GM23248 (cell line): ENCODE measurements around the gene PSMA5. TPM values are rescaled to one million over a fixed set of nuclear protein-coding genes. Genes with fewer than 3 reads are reported as not detected.

ENCODE experiments used
- DNase-seq: peaks from one replicate; pipeline ENCODE4 v3.0.0-alpha.2; 2015
- H2AFZ ChIP-seq: fragments of 200-600 bp; sonication (generic); 2 replicates; pipeline ENCODE4 v1.6.1; 2016; ENCODE audit warnings: antibody characterized with exemption
- H3F3A ChIP-seq: fragments of 200-600 bp; sonication (generic); 2 replicates; pipeline ENCODE4 v1.6.1; 2016; ENCODE audit warnings: mild to moderate bottlenecking, antibody characterized with exemption, mixed run types; ENCODE audit not compliant: insufficient read depth
- H3K27ac ChIP-seq: fragments of 200-600 bp; sonication (generic); 2 replicates; pipeline ENCODE4 v1.5.1; 2016; ENCODE audit warnings: mild to moderate bottlenecking
- H3K27me3 ChIP-seq: fragments of 200-600 bp; sonication (generic); replicated peaks from 2 replicates; pipeline ENCODE4 v1.6.1; 2016; ENCODE audit warnings: mild to moderate bottlenecking; ENCODE audit not compliant: insufficient read depth
- H3K36me3 ChIP-seq: fragments of 200-600 bp; sonication (generic); 2 replicates; pipeline ENCODE4 v1.6.1; 2016; ENCODE audit warnings: low read depth, mild to moderate bottlenecking
- H3K4me1 ChIP-seq: fragments of 200-600 bp; sonication (generic); 2 replicates; pipeline ENCODE4 v1.6.1; 2016; ENCODE audit warnings: mild to moderate bottlenecking; ENCODE audit not compliant: insufficient read depth
- H3K4me2 ChIP-seq: fragments of 200-600 bp; sonication (generic); one replicate; pipeline ENCODE4 v1.6.1; 2016; ENCODE audit warnings: mild to moderate bottlenecking; ENCODE audit not compliant: unreplicated experiment
- H3K4me3 ChIP-seq: fragments of 200-600 bp; sonication (generic); 2 replicates; pipeline ENCODE4 v1.5.1; 2016; ENCODE audit warnings: mild to moderate bottlenecking
- H3K79me2 ChIP-seq: fragments of 200-600 bp; sonication (generic); 2 replicates; pipeline ENCODE4 v1.6.1; 2016; ENCODE audit warnings: mild to moderate bottlenecking; ENCODE audit not compliant: insufficient read depth
- H3K9ac ChIP-seq: fragments of 200-600 bp; sonication (generic); 2 replicates; pipeline ENCODE4 v1.6.1; 2016; ENCODE audit warnings: mild to moderate bottlenecking
- H3K9me2 ChIP-seq: fragments of 200-600 bp; sonication (generic); 2 replicates; pipeline ENCODE4 v1.6.1; 2016; ENCODE audit warnings: mixed run types, mild to moderate bottlenecking, moderate library complexity; ENCODE audit not compliant: insufficient read depth
- H3K9me3 ChIP-seq: fragments of 200-600 bp; sonication (generic); one replicate; pipeline ENCODE4 v1.6.1; 2017; ENCODE audit warnings: low read depth
- H4K20me1 ChIP-seq: fragments of 200-600 bp; sonication (generic); 2 replicates; pipeline ENCODE4 v1.6.0; 2016; ENCODE audit not compliant: insufficient read depth
- EZH2 ChIP-seq: fragments of 200-600 bp; sonication (generic); IDR thresholded peaks from 2 replicates; pipeline ENCODE4 v1.6.1; 2018; ENCODE audit warnings: antibody characterized with exemption, mild to moderate bottlenecking; ENCODE audit not compliant: insufficient read depth, poor library complexity, severe bottlenecking
- EZH2phosphoT487 ChIP-seq: fragments of 200-600 bp; sonication (generic); IDR thresholded peaks from 2 replicates; pipeline ENCODE4 v1.6.1; 2018; ENCODE audit warnings: antibody characterized with exemption, moderate library complexity, mild to moderate bottlenecking, low read depth; ENCODE audit not compliant: insufficient read depth
- WGBS, 2 experiments: methylation state at CpG; one replicate each; pipeline ENCODE4 v1.1.6; 2015 to 2017; ENCODE audit warnings: low lambda C conversion rate in 2 of 2, low coverage in 1 of 2; ENCODE audit errors: missing lambda C conversion rate in 2 of 2; 5-methylcytosine and 5-hydroxymethylcytosine counted together
- in situ Hi-C: fragments of 300-500 bp; cut with MboI; formaldehyde crosslinking; loops from 2 replicates; pipeline ENCODE4 v1.15.0; 2020
- polyA plus RNA-seq: library from polyadenylated mRNA; unstranded; fragments of >200 nt; fragmentation: Nextera tagmentation; extraction: Ambion mirVana; gene quantifications from 2 replicates; pipeline ENCODE4 v1.2.1, GENCODE V29; 2016
- total RNA-seq: library from RNA; depleted of rRNA; stranded (reverse); fragments of >200 nt; shearing (Covaris generic); gene quantifications from 2 replicates; pipeline ENCODE4 v1.2.3, GENCODE V29; 2014

Gene PSMA5
- total and polyA plus RNA-seq, 2 experiments from 2014 or later: 53.7 to 94.5 TPM

DNA sequence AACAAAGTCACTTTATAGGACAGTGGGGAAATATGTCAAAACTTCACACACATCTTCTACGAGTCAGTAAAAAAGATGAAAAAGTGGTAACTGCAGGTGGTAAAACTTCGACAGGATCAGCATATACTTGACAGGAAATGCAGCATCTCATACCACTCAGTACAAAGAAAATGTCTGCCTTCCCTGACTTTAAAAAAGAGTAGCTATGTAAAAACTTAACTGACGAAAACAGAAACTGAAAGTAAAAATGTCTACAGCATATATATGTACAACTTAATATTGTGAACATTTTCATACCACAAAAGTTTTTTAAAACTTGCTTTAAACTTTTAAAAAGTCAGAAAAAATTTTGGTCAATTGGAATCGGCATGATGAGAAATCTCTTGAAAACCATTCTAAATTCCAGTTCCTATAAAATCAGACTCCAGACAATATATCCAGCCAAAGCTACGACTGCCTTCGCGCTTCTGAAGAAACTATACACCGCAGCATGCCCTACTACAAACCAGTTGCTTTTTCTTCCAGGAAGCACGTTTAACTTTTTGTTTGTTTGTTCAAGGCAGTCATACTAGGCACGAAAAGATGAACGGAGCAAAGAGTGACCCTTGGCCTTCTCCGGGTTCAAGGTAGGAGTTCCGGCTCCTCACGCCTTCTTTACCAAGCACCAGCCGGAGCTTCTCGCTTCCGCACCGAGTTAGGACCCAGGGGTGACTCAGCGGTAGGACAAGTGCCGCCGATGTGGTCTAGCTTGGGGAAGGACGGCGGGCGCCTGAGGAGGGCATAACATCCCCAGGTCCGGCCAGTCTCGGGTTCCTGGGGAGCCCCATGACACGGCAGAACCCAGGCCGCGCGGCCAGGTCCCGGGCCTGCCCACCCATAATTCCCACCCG lies 612 bp downstream of the PSMA5 start:
- TF ChIP-seq EZH2phosphoT487 (no peak), EZH2 (no peak)
- DNase-seq: peak; percentile 89
- Histone ChIP-seq H3K9me2 (no peaks in the 10 kb centered on the region), H3K4me2 (peak overlapping the region; percentile 100), H3K4me3 (peak overlapping the region; percentile 97), H3K27me3 (no peaks in the 10 kb centered on the region), H3K27ac (peak overlapping the region; percentile 80), H3F3A (peaks cover 19% of the 10 kb centered on the region), H3K9me3 (no peaks in the 10 kb centered on the region), H3K9ac (peak overlapping the region; percentile 84), H3K4me1 (peaks cover 25% of the 10 kb centered on the region), H3K79me2 (peaks cover 74% of the 10 kb centered on the region), H4K20me1 (no peaks in the 10 kb centered on the region), H3K36me3 (peaks cover 10% of the 10 kb centered on the region), H2AFZ (peak overlapping the region; percentile 62)
- in situ Hi-C loops: no loop called here
- WGBS, 2 experiments: 2 to 3% methylated on average over 32 of the region's 32 CpGs

DNA sequence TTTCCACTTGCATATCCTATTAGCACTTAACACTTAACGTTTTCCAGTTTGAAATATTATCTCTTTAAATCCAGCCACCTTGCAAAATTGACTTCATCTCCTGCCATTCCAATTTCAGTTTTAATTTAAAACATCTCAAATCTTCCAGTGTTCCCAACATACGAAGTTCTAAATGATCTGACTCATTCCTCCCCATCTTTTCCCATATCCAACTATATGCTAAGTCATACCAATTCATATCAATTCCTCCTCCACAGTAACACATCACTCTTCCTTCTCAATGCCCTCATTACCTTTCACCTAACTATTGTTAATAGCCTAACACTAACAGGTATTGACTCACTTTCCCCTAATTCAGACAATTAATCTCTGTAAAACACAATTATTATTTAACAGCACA lies 2.8 kb downstream of the PSMA5 start:
- H2AFZ ChIP-seq: no peak overlapping the region
- no peaks in the 10 kb centered on the region for H3K27me3 ChIP-seq
- peaks cover 21% of the 10 kb centered on the region for H3K4me1 ChIP-seq
- peaks cover 13% of the 10 kb centered on the region for H3F3A ChIP-seq
- 56 to 57% methylated on average over 2 of the region's 2 CpGs for WGBS, 2 experiments
- no peak overlapping the region for H3K9ac ChIP-seq
- DNase-seq: peak; percentile 16
- H3K4me3 ChIP-seq: 0 out of 2 replicates have a peak overlapping the region, but pooled peaks have one; percentile 4
- H3K9me2 ChIP-seq: no peaks in the 10 kb centered on the region
- in situ Hi-C loops: no loop called here
- no peak for TF ChIP-seq EZH2phosphoT487
- TF ChIP-seq EZH2: no peak
- H3K79me2 ChIP-seq: peaks cover 91% of the 10 kb centered on the region
- peak overlapping the region; percentile 13 for H3K4me2 ChIP-seq
- H3K9me3 ChIP-seq: no peaks in the 10 kb centered on the region
- H4K20me1 ChIP-seq: no peaks in the 10 kb centered on the region
- peaks cover 28% of the 10 kb centered on the region for H3K36me3 ChIP-seq
- peak overlapping the region; percentile 80; the same call in 1 of the 2 replicates for H3K27ac ChIP-seq

DNA sequence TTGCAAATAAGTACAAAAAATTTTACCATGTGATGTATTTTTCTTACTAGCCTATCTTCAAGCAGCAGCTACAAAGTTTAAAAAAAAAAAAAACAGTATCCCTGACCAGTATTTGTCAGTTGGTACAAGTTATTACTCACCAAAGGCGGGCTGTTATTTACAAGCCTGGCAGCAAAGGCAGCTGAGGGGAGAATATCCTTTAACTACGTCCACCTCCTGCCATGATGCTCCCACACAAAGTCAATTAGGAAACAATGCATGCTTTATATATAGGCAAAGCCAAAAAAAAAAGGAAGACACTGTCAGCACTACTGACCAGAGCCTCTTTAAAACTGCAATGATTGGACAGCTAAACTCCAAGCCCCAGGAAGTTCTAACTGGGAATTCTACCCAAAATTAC lies 13.7 kb downstream of the PSMA5 start:
- Histone ChIP-seq H3K9me2 (no peaks in the 10 kb centered on the region), H3K4me2 (no peak overlapping the region), H3F3A (0 out of 2 replicates have a peak, but pooled peaks cover 3% of the 10 kb centered on the region), H3K36me3 (peaks cover 67% of the 10 kb centered on the region), H3K9me3 (no peaks in the 10 kb centered on the region), H3K27me3 (no peaks in the 10 kb centered on the region), H3K79me2 (peaks cover 73% of the 10 kb centered on the region), H4K20me1 (0 out of 2 replicates have a peak, but pooled peaks cover 5% of the 10 kb centered on the region), H3K4me3 (no peak overlapping the region), H3K27ac (no peak overlapping the region), H3K4me1 (peaks cover 24% of the 10 kb centered on the region), H3K9ac (no peak overlapping the region), H2AFZ (no peak overlapping the region)
- DNase-seq: no peak
- 88 to 90% methylated on average over 2 of the region's 2 CpGs for WGBS, 2 experiments
- in situ Hi-C loops: no loop called here
- no peak for TF ChIP-seq EZH2phosphoT487
- no peak for TF ChIP-seq EZH2

DNA sequence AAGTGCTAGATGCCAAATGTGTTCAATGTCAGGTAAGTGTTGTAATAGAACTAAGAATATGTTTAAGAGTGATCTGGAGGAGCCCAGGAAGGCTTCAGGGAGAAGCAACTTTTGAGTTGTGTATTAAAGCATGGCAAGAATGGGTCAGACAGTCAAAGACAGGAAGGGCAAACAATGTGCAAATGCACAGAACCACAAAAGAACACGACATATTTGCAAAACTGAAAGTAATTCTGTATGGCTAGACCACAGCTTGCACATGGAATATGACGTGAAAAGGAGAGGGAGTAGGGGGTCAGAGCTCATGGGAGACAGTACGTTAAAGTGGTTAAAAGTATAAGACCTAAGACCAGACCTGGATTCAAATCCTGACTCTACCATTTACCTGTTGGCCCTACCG lies 21.4 kb downstream of the PSMA5 start:
- DNase-seq: no peak
- in situ Hi-C loops: no loop called here

More for the DNA sequence above, 21.4 kb downstream of the PSMA5 start:
- Histone ChIP-seq H3K9ac (no peak overlapping the region), H3K27ac (no peak overlapping the region), H3K27me3 (no peaks in the 10 kb centered on the region), H3K4me1 (no peaks in the 10 kb centered on the region), H3K79me2 (peaks cover 21% of the 10 kb centered on the region), H2AFZ (no peak overlapping the region), H3K4me2 (no peak overlapping the region), H3K9me2 (no peaks in the 10 kb centered on the region), H3F3A (peaks cover 16% of the 10 kb centered on the region; the same call in 1 of the 2 replicates), H3K4me3 (no peak overlapping the region), H3K9me3 (no peaks in the 10 kb centered on the region), H4K20me1 (0 out of 2 replicates have a peak, but pooled peaks cover 5% of the 10 kb centered on the region), H3K36me3 (peaks cover 45% of the 10 kb centered on the region)
- TF ChIP-seq EZH2 (no peak), EZH2phosphoT487 (no peak)
- 84 to 93% methylated on average over 4 of the region's 4 CpGs for WGBS, 2 experiments
